ENCODE measurements around the gene TMSB4Y.
A peak's percentile ranks its signal among the peaks of the same experiment; 100 is the strongest.

The TMSB4Y gene

DNA sequence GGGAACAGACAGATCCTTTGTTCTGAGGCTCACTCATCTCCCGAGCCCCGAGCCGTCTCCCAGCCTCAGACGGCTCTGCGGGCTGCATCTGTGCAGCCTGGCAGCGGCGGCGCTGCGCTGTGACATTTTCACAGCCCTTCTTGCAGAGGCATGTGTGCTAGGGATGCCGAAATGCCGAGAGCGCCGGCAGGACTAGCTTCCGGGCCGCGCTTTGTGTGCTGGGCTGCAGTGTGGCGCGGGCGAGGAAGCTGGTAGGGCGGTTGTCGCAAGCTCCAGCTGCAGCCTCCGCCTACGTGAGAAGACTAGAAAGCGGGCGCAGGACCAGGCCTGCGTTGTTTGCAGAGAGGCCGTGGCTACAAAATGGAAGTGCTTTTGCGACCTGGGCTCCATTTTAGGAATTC, at the start of gene TMSB4Y:
Gene TMSB4Y, plus strand, starts transcription at position 332 of the 401 bp plus-strand sequence.
- DNase-seq = peak; percentile 30

DNA sequence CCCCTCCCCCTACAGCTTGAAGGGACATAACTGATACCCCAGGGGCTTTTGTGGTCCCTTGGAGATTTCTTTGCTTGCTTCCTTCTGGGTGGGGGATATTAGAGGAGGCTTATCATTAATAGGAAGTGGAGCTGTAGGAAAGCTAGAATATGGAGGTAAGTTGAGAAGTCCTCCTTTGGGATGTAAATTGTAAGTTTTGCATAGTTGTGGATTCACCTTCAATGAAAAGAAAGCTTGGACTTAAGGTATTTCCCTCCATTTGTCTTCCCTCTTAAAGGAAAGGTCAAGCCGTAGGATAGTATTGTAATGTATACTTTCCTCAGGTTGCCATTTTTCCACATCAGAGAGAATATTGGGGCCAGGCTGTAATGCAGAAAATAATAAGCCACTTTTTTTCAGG, 39.5 kb upstream of the TMSB4Y start:
- DNase-seq = no peak

DNA sequence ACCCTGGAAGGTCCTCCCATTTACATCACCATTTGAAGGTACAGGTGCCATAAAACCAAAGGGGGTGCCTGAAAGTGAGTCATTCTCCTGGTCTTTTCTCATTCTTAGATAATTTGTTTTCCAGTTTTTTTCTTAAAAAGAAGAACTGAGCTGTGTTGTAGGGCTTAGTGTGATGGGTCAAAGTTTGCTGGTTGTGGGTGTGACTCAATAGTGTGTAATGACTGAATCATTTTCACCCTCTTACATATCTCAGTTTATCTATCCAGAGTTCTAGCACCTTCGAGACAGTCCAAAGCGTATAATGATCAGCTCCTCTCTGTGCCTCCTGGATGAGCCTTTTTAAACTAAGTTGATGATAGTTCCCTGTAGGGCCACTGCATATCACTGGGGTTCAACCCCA, 32.6 kb upstream of the TMSB4Y start:
- no peak for DNase-seq

DNA sequence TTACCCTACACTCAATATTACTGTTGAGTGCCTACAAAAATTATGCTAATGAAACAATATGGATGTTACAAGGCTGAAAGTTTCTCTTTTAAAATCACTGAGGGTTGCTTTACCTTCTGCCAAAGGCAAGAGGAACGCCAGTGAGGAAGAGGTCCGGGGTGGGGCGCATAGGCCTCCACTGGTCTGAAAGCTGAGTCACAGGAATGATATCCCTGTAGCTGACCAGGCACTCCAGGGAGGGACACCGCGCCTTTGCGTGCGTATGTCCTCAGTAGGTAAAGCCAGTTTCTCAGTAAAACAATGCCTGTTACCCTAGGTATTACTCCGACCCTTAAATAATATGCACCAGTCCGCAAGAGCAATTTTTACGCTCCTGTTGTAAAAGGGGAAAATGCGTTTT, 1.4 kb upstream of the TMSB4Y start:
- no peak for DNase-seq

DNA sequence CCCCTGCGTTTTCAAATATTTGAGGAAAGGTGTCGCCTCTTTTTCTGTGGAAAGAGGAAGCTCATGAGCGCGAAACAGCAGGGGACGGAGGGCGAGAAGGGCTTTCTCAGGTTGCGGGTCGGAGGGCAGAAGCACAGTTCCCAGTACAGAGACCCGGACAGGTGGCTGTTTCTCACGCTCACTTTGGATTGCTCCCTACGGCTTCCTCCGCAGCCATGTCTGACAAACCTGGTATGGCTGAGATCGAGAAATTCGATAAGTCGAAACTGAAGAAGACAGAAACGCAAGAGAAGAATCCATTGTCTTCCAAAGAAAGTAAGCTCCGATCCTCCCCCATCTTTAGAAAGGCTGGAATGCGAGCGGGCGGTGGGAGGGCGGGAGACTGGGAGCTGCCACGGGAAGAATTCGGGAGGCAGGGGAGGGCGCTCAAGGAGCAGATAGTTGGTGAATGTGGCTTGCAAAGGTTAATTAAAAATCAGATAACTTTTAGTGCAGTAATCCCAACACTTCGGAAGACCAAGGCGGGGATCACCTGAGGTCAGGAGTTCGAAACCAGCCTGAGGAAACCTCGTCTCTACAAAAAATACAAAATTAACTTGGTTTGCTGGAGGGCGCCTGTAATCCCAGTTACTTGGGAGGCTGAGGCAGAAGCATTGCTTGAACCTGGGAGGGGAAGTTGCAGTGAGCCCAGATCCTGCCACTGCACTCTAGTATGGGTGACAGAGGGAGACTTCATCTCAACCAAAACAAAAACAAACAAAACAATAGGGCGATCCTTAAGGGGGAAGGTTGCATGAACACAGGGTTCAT, 627 bp downstream of the TMSB4Y start:
- peak; percentile 23 for DNase-seq

DNA sequence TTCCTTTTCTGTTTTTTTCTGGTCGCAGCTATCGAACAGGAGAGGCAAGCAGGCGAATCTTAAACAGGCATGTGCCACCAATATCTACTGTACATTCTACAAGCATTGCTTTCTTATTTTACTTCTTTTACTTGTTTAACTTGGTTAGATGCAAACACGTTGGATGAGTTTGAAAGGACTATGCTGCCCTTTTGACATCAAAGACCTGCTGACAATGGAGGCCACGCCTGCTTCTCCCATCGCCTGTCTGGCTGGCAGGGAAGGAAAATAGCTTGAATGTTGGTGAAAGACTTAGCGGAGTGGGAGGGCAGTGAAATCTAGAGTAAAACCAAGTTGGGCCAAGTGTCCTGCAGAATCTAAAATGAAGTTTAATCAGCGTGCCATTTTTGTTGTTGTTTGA, 1.5 kb downstream of the TMSB4Y start:
- peak; percentile 55 for DNase-seq

DNA sequence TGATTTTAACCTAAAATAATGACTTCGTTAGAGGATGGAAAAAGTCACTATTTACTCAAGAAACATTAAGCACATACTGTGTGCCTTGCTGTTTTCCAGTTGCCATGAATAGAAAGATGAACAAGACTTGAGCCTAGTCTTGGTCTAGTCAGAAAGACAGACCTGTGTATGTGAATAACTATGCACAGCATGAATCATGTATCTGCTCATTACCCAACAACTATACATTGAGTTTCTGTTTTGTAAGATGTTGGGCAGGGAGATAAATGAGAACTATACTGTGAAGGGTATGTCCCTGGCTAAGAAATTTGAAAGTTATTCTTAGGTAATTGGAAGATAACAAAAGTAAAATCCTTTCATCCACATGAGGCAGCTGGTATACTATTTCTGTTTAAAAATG, 4.3 kb downstream of the TMSB4Y start:
- no peak for DNase-seq

DNA sequence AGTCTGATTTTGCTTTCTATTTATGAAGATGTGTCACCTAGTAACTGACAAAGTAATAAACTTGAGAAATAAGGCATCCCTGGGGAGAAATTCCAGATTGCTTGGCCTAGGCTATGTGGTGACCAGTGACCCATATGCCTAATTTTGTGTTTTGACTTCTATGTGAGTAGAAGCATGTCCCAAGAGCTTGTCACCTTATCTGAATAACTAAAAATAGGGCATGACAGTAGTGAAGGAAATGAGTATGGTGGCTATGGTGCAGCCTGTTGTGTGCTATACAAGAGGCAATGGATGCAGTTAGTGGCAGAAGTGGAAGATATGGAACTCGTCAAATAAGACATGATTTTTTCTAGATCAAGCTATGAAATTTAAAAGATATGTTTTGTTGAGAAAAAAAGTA, 15.3 kb downstream of the TMSB4Y start:
- DNase-seq = no peak

DNA sequence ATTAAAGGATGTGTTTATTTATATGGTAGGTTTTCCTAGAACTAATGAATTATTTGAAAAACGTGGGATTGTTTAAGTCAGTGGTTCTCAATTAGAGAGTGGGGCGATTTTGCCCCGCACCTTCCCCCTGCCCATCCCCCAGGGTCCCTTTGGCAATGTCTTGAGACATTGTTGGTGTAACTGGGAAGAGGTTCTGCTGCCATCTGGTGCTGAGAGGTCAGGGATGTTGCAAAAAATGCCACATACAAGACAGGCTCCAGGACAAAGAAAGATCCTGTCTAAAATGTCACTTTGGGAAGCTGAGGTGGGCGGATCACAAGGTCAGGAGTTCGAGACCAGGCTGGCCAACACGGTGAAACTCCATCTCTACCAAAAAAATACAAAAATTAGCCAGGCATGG, 25.8 kb downstream of the TMSB4Y start:
- DNase-seq = no peak

DNA sequence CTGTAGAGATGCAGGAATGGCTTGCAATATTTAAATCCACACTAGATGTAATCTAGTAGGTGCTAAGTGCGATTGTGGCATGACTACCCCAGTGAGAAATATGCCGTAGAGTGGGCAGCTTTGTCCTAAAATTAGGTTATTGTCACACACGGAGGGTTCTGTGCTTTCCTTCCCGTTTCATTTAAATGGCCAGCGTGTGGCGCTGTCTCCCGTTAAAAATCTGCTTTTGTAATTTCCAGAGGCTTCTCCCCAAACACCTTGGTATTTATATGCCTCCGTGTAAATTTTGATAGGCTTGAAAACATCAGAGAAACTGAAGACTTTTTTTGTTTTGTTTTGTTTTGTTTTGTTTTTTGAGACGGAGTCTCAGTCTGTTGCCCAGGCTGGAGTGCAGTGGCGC, 34.9 kb downstream of the TMSB4Y start:
- DNase-seq = no peak

DNA sequence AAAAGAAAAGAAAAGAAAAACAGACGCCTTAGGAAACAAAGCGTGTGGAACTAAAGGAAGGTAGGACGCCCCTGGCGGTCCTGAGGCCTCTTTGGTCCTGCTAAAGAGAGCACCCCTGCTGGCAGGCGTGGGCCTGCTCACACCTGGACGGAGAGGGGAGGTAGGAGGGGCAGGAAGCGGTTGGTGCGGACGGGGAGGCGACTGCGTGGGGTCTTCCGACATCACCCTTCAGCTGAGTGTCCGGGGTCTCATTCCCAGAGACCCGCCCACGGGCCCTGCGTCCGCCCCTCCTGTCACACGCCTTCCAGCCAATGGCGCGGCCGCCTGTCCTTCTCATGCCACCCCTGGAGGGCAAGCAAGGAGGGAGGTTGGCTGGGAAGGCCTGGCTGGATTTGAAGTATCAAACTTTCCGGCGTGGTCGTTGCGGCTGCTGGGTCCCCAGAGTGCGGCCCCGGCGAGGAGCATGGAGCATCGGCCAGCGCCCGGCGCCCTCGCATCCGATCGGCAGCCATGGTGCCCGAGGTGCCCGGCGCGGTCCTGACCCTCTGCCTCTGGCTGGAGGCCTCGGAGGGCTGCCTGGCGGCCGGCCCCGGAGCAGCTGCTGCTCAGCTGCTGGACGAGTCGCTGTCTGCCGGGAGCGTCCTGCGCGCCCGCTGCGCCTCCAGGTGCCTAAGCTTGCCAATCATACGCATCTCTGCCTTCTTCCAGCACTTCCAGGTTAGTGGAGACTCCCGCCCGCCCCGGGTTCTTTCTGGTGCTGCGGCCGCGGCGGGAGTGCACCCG, 47.8 kb downstream of the TMSB4Y start:
- DNase-seq = peak; percentile 29

DNA sequence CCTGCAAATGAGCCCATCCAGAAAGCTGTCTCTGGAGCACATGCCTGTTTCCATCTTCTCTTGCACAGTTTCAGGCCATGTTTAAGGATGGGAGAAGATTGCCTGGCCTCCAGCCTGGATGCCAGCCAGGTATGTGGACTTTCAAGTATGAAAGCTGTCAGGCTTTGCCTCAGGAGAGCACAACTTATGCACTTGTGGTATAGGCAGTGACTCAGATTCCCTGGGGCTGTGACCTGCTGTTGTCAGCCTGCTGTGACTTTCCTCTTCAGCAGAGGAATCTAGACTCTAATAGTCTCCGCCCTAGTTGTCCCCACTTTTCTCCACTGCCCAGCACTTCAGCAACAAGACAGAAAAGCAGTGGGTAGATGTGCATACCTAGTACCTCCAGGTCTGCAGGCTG, 51.0 kb downstream of the TMSB4Y start:
- DNase-seq = peak; percentile 10
